Astrocyte of the spinal cord (primary cell): ENCODE measurements around the gene PBX1.

ENCODE experiments used
- DNase-seq: peaks from one replicate; pipeline ENCODE4 v3.0.0; 2011; ENCODE audit warnings: low read depth, low spot score
- H3K4me3 ChIP-seq: 2 replicates; pipeline ENCODE4 v1.5.1; 2011; ENCODE audit warnings: low read depth, mild to moderate bottlenecking, low read length, moderate library complexity
- CTCF ChIP-seq: IDR thresholded peaks from 2 replicates; pipeline ENCODE4 v1.5.1; 2012; ENCODE audit warnings: low read depth, mild to moderate bottlenecking, low read length, inconsistent platforms
- in situ Hi-C: cut with HindIII; loops from 2 replicates; pipeline ENCODE4 v1.10.0; 2017; ENCODE audit warnings: low sequenced_read_pairs

The PBX1 gene

GRCh38 chr1:164719676-164720439 is 160.9 kb downstream of the PBX1 start:
- no peak for DNase-seq
- no peak overlapping the region for H3K4me3 ChIP-seq
- in situ Hi-C loops = no loop called here
- no peak for TF ChIP-seq CTCF

GRCh38 chr1:164720440-164721227 is 161.7 kb downstream of the PBX1 start:
- peak; percentile 73 for DNase-seq
- TF ChIP-seq CTCF = no peak
- H3K4me3 ChIP-seq = no peak overlapping the region
- in situ Hi-C loops = no loop called here

GRCh38 chr1:164721228-164721496 is 162.2 kb downstream of the PBX1 start:
- TF ChIP-seq CTCF = no peak

DNA sequence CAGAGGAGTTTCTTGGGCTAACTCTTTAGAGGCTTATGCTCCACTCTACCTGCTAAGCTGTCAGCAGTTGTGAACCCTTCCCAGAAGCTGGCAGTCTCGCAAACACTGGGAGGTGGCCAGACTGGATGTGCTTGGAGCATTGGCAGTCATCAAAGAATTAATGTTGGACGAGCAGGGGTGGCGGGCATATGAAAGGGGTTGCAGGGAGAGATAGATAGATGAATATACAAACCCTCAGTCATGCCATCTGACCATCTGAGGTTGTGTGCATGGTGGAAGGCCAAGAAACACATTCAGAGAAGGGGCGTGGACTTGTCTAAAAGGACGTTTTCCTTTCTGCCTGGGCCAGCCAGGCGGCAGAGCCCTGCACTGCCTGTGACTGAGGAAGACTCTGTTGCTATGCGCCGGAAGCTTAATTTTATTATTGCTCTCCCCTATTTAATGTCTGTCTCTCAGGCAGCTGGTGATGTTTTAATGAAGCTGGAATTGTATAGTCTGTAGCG is 164.4 kb downstream of the PBX1 start:
- in situ Hi-C loops = no loop called here
- no peak for TF ChIP-seq CTCF
- no peak for DNase-seq
- no peak overlapping the region for H3K4me3 ChIP-seq

More at GRCh38 chr1:164721228-164721496, 162.2 kb downstream of the PBX1 start:
- no peak overlapping the region for H3K4me3 ChIP-seq
- no peak for DNase-seq
- in situ Hi-C loops = no loop called here

DNA sequence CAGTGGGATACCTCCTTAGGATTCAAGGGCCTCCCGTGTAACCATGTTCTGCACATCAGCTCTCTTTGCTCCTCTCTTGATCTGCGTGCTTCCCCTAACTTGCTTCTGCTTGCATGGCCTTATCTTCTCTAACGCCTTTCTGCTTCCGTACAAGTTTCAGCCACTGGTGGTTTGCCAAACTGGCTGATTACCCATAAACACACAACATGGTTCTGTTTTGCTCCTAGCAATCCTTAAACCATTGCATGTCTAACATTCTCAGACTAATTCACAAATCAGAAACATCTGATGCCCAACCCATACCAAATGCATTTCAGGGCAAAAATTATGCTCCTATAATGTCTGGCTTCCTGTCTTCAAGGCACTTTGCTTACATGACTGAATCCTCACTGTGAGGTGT is 166.4 kb downstream of the PBX1 start:
- no peak overlapping the region for H3K4me3 ChIP-seq
- TF ChIP-seq CTCF = no peak
- in situ Hi-C loops = no loop called here
- no peak for DNase-seq

- TF ChIP-seq CTCF = no peak
- no peak overlapping the region for H3K4me3 ChIP-seq
- DNase-seq = peak; percentile 52
- in situ Hi-C loops = no loop called here
These were observed 167.3 kb downstream of the PBX1 start for GRCh38 chr1:164726235-164726634.
